Measurements from ENCODE around the gene TRAF3IP1.

DNA sequence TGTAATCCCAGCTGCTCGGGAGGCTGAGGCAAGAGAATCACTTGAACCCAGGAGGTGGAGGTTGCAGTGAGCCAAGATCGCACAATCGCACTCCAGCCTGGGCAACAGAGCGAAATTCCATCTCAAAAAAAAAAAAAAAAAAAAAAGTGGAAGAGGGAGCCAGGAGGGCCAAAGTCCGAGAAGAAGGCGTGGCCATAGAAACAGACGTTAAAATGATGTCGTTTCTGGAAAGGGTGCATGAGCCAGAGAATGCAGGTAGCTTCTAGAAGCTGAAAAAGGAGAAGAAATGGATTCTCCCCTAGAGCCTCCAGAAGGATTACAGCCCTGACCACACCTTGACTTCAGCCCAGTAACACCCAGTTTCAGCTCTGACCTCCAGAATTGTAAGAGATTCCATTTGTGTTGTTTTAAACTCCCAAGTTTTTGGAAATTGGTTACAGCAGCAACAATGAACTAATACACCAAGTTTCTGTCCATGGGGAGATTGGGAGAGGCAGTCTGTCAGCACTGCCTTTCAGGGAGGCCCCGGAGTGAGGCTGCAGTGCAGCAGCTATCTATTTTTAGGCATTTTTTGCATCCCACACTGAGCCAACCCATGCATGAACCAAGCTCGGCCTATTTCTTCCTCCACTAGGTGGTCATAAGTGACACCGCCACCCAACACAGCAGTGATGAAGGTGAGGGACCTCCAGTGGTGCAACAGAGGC, 14.2 kb upstream of the TRAF3IP1 start:
- TF ChIP-seq, protein P1, sequence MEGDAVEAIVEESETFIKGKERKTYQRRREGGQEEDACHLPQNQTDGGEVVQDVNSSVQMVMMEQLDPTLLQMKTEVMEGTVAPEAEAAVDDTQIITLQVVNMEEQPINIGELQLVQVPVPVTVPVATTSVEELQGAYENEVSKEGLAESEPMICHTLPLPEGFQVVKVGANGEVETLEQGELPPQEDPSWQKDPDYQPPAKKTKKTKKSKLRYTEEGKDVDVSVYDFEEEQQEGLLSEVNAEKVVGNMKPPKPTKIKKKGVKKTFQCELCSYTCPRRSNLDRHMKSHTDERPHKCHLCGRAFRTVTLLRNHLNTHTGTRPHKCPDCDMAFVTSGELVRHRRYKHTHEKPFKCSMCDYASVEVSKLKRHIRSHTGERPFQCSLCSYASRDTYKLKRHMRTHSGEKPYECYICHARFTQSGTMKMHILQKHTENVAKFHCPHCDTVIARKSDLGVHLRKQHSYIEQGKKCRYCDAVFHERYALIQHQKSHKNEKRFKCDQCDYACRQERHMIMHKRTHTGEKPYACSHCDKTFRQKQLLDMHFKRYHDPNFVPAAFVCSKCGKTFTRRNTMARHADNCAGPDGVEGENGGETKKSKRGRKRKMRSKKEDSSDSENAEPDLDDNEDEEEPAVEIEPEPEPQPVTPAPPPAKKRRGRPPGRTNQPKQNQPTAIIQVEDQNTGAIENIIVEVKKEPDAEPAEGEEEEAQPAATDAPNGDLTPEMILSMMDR (IDR thresholded peaks at IDR 0.05), result no peak
- no peak for TF ChIP-seq POLR2A (IDR thresholded peaks at IDR 0.05)

Data from body of pancreas (tissue), 4 donors.